HCT116 (cell line): ENCODE measurements around the gene UQCRC1. TPM values are rescaled to one million over a fixed set of nuclear protein-coding genes. Genes with fewer than 3 reads are reported as not detected.

Experiments
- ATAC-seq: fragments of 200-7000 bp; cut with Tn5 transposase; 2 replicates; pipeline ENCODE4 v1.9.1; 2020; ENCODE audit warnings: mild to moderate bottlenecking, moderate library complexity
- BruUV-seq: library from RNA; stranded (reverse); fragments of 400-500 nt; replicated peaks from 2 replicates; lab custom pipeline; 2021; lab: Mats Ljungman, UMichigan
- CTCF ChIA-PET: fragments of 300-600 bp; sonication (Branson Sonifier 250); formaldehyde crosslinking; loops from one replicate; lab custom pipeline; 2021; ENCODE audit warnings: antibody characterized with exemption; lab: Charles Lee
- POLR2A ChIA-PET: fragments of 300-600, 350-600 bp; sonication (Branson Sonifier 250); formaldehyde crosslinking; loops from one replicate; lab custom pipeline; 2021; ENCODE audit warnings: antibody characterized with exemption; lab: Charles Lee
- RAD21 ChIA-PET, 2 experiments: fragments of 300-600 bp; sonication (Branson Sonifier 250); formaldehyde crosslinking; loops; one replicate each; lab custom pipeline; 2023; ENCODE audit warnings: low total read pairs in 2 of 2; ENCODE audit not compliant: uncharacterized antibody in 2 of 2, unreplicated experiment in 2 of 2, low non-redundant PET in 1 of 2; lab: Charles Lee
- DNase-seq: peaks from one replicate; pipeline ENCODE4 v3.0.0-alpha.2; 2010; ENCODE audit warnings: low read depth, low spot score
- H2AFZ ChIP-seq: fragments of 200-600 bp; shearing (Covaris generic), sonication (generic); 2 replicates; pipeline ENCODE4 v1.6.1; 2017; ENCODE audit warnings: low read depth, mixed run types, mixed read lengths, antibody characterized with exemption, low read length; ENCODE audit not compliant: poor library complexity, severe bottlenecking
- H3K27ac ChIP-seq: 2 replicates; pipeline ENCODE4 v1.5.1; 2012; ENCODE audit warnings: low read depth, low read length
- H3K27me3 ChIP-seq: fragments of 200-600 bp; sonication (generic); 2 replicates; pipeline ENCODE4 v1.6.1; 2016; ENCODE audit warnings: mixed run types, low read length, mixed read lengths; ENCODE audit not compliant: insufficient read depth
- H3K36me3 ChIP-seq, 2 experiments: fragments of 200-500 bp in 1 of 2; fragments of 200-600 bp in 1 of 2; sonication (Bioruptor generic) in 1 of 2; sonication (generic) in 1 of 2; 2 replicates each; pipeline versions ENCODE4 v1.5.1 to v1.6.1; 2014 to 2016; ENCODE audit warnings: low read length in 2 of 2, inconsistent platforms in 1 of 2, mixed read lengths in 1 of 2, mixed run types in 1 of 2; ENCODE audit not compliant: insufficient read depth in 2 of 2, control insufficient read depth in 1 of 2
- H3K4me1 ChIP-seq, 2 experiments: fragments of 200-600 bp in 1 of 2; sonication (generic) in 1 of 2; 2 replicates each; pipeline versions ENCODE4 v1.5.1 to v1.6.1; 2012 to 2017; ENCODE audit warnings: low read length in 2 of 2, inconsistent platforms in 1 of 2, mild to moderate bottlenecking in 1 of 2, mixed read lengths in 1 of 2, mixed run types in 1 of 2, moderate library complexity in 1 of 2; ENCODE audit not compliant: insufficient read depth in 2 of 2, control insufficient read depth in 1 of 2
- H3K4me2 ChIP-seq: fragments of 200-600 bp; sonication (generic); 2 replicates; pipeline ENCODE4 v1.6.1; 2017; ENCODE audit warnings: mixed run types, low read length, mixed read lengths
- H3K4me3 ChIP-seq, 2 experiments: fragments of 200-600 bp in 1 of 2; sonication (generic) in 1 of 2; replicated peaks in 1 of 2; 2 replicates each; pipeline ENCODE4 v1.5.1; 2011 to 2016; ENCODE audit warnings: low read length in 2 of 2, control low read depth in 1 of 2, low read depth in 1 of 2, mild to moderate bottlenecking in 1 of 2, mixed read lengths in 1 of 2, mixed run types in 1 of 2
- H3K79me2 ChIP-seq: fragments of 200-600 bp; sonication (generic); 2 replicates; pipeline ENCODE4 v1.6.1; 2017; ENCODE audit warnings: mild to moderate bottlenecking, mixed run types, low read length, moderate library complexity, mixed read lengths; ENCODE audit not compliant: insufficient read depth
- H3K9ac ChIP-seq: fragments of 200-600 bp; sonication (generic); 2 replicates; pipeline ENCODE4 v1.6.1; 2016; ENCODE audit warnings: low read length, mixed read lengths
- H3K9me2 ChIP-seq: fragments of 200-600 bp; sonication (generic), shearing (Covaris generic); 2 replicates; pipeline ENCODE4 v1.6.1; 2017; ENCODE audit warnings: mixed run types, mild to moderate bottlenecking, moderate library complexity; ENCODE audit not compliant: insufficient read depth
- H3K9me3 ChIP-seq, 2 experiments: fragments of 200-500 bp in 1 of 2; fragments of 200-600 bp in 1 of 2; sonication (Bioruptor generic) in 1 of 2; sonication (generic) in 1 of 2; 2 replicates each; pipeline ENCODE4 v1.6.1; 2014 to 2017; ENCODE audit warnings: low read length in 2 of 2, mixed read lengths in 2 of 2, inconsistent platforms in 1 of 2, low read depth in 1 of 2, mild to moderate bottlenecking in 1 of 2, mixed run types in 1 of 2, moderate library complexity in 1 of 2; ENCODE audit not compliant: control insufficient read depth in 1 of 2, insufficient read depth in 1 of 2
- H4K20me1 ChIP-seq: fragments of 200-600 bp; sonication (generic), shearing (Covaris generic); 2 replicates; pipeline ENCODE4 v1.6.1; 2017; ENCODE audit warnings: mixed run types, mild to moderate bottlenecking, moderate library complexity; ENCODE audit not compliant: insufficient read depth
- ATF3 ChIP-seq: IDR thresholded peaks from 2 replicates; pipeline ENCODE4 v1.6.1; 2012
- CEBPB ChIP-seq: IDR thresholded peaks from 2 replicates; pipeline ENCODE4 v1.6.1; 2012; ENCODE audit warnings: low read depth
- CTCF ChIP-seq, 3 experiments: fragments of 200-600 bp in 1 of 3; sonication (generic) in 1 of 3; IDR thresholded peaks in 2 of 3; conservative IDR thresholded peaks in 1 of 3; 2 replicates each; pipeline ENCODE4 v1.5.1; 2012 to 2017; ENCODE audit warnings: low read depth in 2 of 3, low read length in 2 of 3, antibody characterized with exemption in 1 of 3, borderline replicate concordance in 1 of 3, control low read depth in 1 of 3, mild to moderate bottlenecking in 1 of 3, mixed read lengths in 1 of 3, mixed run types in 1 of 3, moderate library complexity in 1 of 3; ENCODE audit not compliant: insufficient read depth in 1 of 3
- EZH2 ChIP-seq: fragments of 200-600 bp; sonication (generic); IDR thresholded peaks from 2 replicates; pipeline ENCODE4 v1.6.1; 2017; ENCODE audit warnings: antibody characterized with exemption, mixed run types
- EZH2phosphoT487 ChIP-seq: fragments of 200-600 bp; IDR thresholded peaks from 2 replicates; pipeline ENCODE4 v1.6.1; 2018; ENCODE audit warnings: antibody characterized with exemption, borderline replicate concordance
- FOSL1 ChIP-seq: IDR thresholded peaks from 2 replicates; pipeline ENCODE4 v1.6.1; 2012; ENCODE audit warnings: low read depth
- MAX ChIP-seq: IDR thresholded peaks from 2 replicates; pipeline ENCODE4 v1.6.1; 2012
- POLR2AphosphoS5 ChIP-seq: IDR thresholded peaks from 2 replicates; pipeline ENCODE4 v1.6.1; 2011; ENCODE audit warnings: mild to moderate bottlenecking, low read depth, low read length, moderate library complexity
- RAD21 ChIP-seq: IDR thresholded peaks from 2 replicates; pipeline ENCODE4 v1.6.1; 2012; ENCODE audit warnings: low read depth, mild to moderate bottlenecking
- REST ChIP-seq: IDR thresholded peaks from 2 replicates; pipeline ENCODE4 v1.6.1; 2012; ENCODE audit warnings: low read depth
- SIN3A ChIP-seq: IDR thresholded peaks from 2 replicates; pipeline ENCODE4 v1.6.1; 2012; ENCODE audit warnings: low read depth
- ZBTB33 ChIP-seq: IDR thresholded peaks from 2 replicates; pipeline ENCODE4 v1.6.1; 2011; ENCODE audit warnings: mild to moderate bottlenecking, low read length, moderate library complexity; ENCODE audit not compliant: insufficient replicate concordance; ENCODE audit errors: extremely low read depth
- ZFX ChIP-seq: fragments of 450-650 bp; IDR thresholded peaks from 2 replicates; pipeline ENCODE4 v1.6.1; 2017
- intact Hi-C: fragments of 100-400 bp; cut with micrococcal nuclease; formaldehyde crosslinking; loops from 2 replicates; pipeline ENCODE4 v1.10.0; 2022
- total RNA-seq: library from RNA; stranded (reverse); gene quantifications from one replicate; pipeline ENCODE4 v1.2.1, GENCODE V29; 2021; ENCODE audit not compliant: unreplicated experiment

UQCRC1 gene
- total RNA-seq, 1 experiment from 2014 or later = 318 TPM

- no peak for TF ChIP-seq REST
- TF ChIP-seq POLR2AphosphoS5 = no peak
- no peak for TF ChIP-seq EZH2phosphoT487
- TF ChIP-seq ZFX = no peak
These were observed 17.4 kb downstream of the UQCRC1 start (continued) for GRCh38 chr3:48591886-48592518.

- H3K79me2 ChIP-seq = no peaks in the 10 kb centered on the region
- BruUV-seq = no TSS peak
- H2AFZ ChIP-seq = no peak overlapping the region
- no peaks in the 10 kb centered on the region for H4K20me1 ChIP-seq
- no peaks in the 10 kb centered on the region for H3K27me3 ChIP-seq
- H3K9me2 ChIP-seq = no peaks in the 10 kb centered on the region
- POLR2A ChIA-PET = no interaction called here
- intact Hi-C loops = no loop called here
- no peak overlapping the region for H3K4me2 ChIP-seq
- H3K9ac ChIP-seq = no peak overlapping the region
- RAD21 ChIA-PET = no interaction called here
- H3K9me3 ChIP-seq = no peaks in the 10 kb centered on the region
- H3K4me1 ChIP-seq = peaks cover 11 to 18% of the 10 kb centered on the region in 2 experiments
- H3K36me3 ChIP-seq = no peaks in the 10 kb centered on the region
- ATAC-seq (no peak), DNase-seq (no peak)
- no peak overlapping the region for H3K4me3 ChIP-seq
- TF ChIP-seq MAX = no peak
- TF ChIP-seq RAD21 = no peak
- TF ChIP-seq ZBTB33 = no peak
- no peak for TF ChIP-seq CEBPB
- TF ChIP-seq SIN3A = no peak
- TF ChIP-seq EZH2 = no peak
- TF ChIP-seq CTCF (IDR thresholded peaks at IDR 0.05 in 2 of 3, conservative IDR thresholded peaks at IDR 0.05 in 1 of 3; ENCODE audit: borderline replicate concordance in 1 of 3, insufficient read depth in 1 of 3, low read depth in 2 of 3, low read length in 2 of 3) = no peak
- no peak for TF ChIP-seq ZFX
- TF ChIP-seq FOSL1 = no peak
- no peak for TF ChIP-seq ATF3
- CTCF ChIA-PET = no interaction called here
- no peak overlapping the region for H3K27ac ChIP-seq
These were observed 18.0 kb downstream of the UQCRC1 start for GRCh38 chr3:48591436-48591835.
